H9 (cell line): ENCODE results near the gene ZMYND8. TPM values are rescaled to one million over a fixed set of nuclear protein-coding genes. Genes with fewer than 3 reads are reported as not detected.
A peak's percentile ranks its signal among the peaks of the same experiment; 100 is the strongest.

Experiments used
- DNase-seq: peaks from one replicate; pipeline ENCODE4 v3.0.0-alpha.2; 2017
- H2AFZ ChIP-seq: one replicate; pipeline ENCODE4 v1.6.1; 2013; ENCODE audit warnings: mild to moderate bottlenecking, low read length, control low read depth, moderate library complexity
- H2AK5ac ChIP-seq: 2 replicates; pipeline ENCODE4 v1.6.1; 2013; ENCODE audit warnings: low read length, control low read depth, mixed read lengths; ENCODE audit not compliant: insufficient read length
- H2BK120ac ChIP-seq: one replicate; pipeline ENCODE4 v1.6.1; 2013; ENCODE audit warnings: low read depth, mild to moderate bottlenecking, low read length, control low read depth, inconsistent platforms; ENCODE audit not compliant: poor library complexity, severe bottlenecking
- H2BK12ac ChIP-seq: 2 replicates; pipeline ENCODE4 v1.6.1; 2013; ENCODE audit warnings: low read length, control low read depth, mixed read lengths, low read depth; ENCODE audit not compliant: insufficient read length
- H2BK15ac ChIP-seq: 2 replicates; pipeline ENCODE4 v1.6.1; 2013; ENCODE audit warnings: low read depth, low read length, control low read depth
- H2BK20ac ChIP-seq: one replicate; pipeline ENCODE4 v1.6.1; 2013; ENCODE audit warnings: low read depth, mild to moderate bottlenecking, low read length, control low read depth, inconsistent platforms; ENCODE audit not compliant: poor library complexity, severe bottlenecking
- H2BK5ac ChIP-seq: 2 replicates; pipeline ENCODE4 v1.6.1; 2013; ENCODE audit warnings: low read length, control low read depth, mixed read lengths; ENCODE audit not compliant: insufficient read length
- H3K14ac ChIP-seq: 2 replicates; pipeline ENCODE4 v1.6.1; 2013; ENCODE audit warnings: low read length, control low read depth; ENCODE audit not compliant: insufficient read depth
- H3K18ac ChIP-seq: 2 replicates; pipeline ENCODE4 v1.6.1; 2013; ENCODE audit warnings: low read depth, mild to moderate bottlenecking, mixed read lengths, low read length, control low read depth; ENCODE audit not compliant: insufficient read length
- H3K23ac ChIP-seq: 2 replicates; pipeline ENCODE4 v1.6.1; 2013; ENCODE audit warnings: low read length, control low read depth, mixed read lengths, low read depth; ENCODE audit not compliant: insufficient read length
- H3K23me2 ChIP-seq: 2 replicates; pipeline ENCODE4 v1.6.1; 2013; ENCODE audit warnings: low read depth, mild to moderate bottlenecking, mixed read lengths, low read length, control low read depth; ENCODE audit not compliant: insufficient read length, poor library complexity, severe bottlenecking
- H3K27ac ChIP-seq: 2 replicates; pipeline ENCODE4 v1.5.1; 2013; ENCODE audit warnings: low read length, control low read depth, mixed read lengths, low read depth; ENCODE audit not compliant: insufficient read length
- H3K27me3 ChIP-seq: 2 replicates; pipeline ENCODE4 v1.6.1; 2013; ENCODE audit warnings: low read length, control low read depth, inconsistent platforms; ENCODE audit not compliant: insufficient read depth
- H3K4ac ChIP-seq: 2 replicates; pipeline ENCODE4 v1.6.1; 2013; ENCODE audit warnings: low read depth, mild to moderate bottlenecking, control low read depth, inconsistent platforms, low read length, moderate library complexity
- H3K4me1 ChIP-seq: 2 replicates; pipeline ENCODE4 v1.6.1; 2013; ENCODE audit warnings: low read length, control low read depth, inconsistent platforms; ENCODE audit not compliant: insufficient read depth
- H3K4me2 ChIP-seq: 2 replicates; pipeline ENCODE4 v1.6.1; 2013; ENCODE audit warnings: low read length, control low read depth, mixed read lengths; ENCODE audit not compliant: insufficient read length, insufficient read depth
- H3K56ac ChIP-seq: 2 replicates; pipeline ENCODE4 v1.6.1; 2013; ENCODE audit warnings: low read depth, mild to moderate bottlenecking, mixed read lengths, low read length, control low read depth; ENCODE audit not compliant: insufficient read length
- H3K79me1 ChIP-seq: 2 replicates; pipeline ENCODE4 v1.6.1; 2013; ENCODE audit warnings: low read depth, mild to moderate bottlenecking, moderate library complexity, low read length, control low read depth, inconsistent platforms; ENCODE audit not compliant: insufficient read depth, poor library complexity, severe bottlenecking
- H3K79me2 ChIP-seq: 2 replicates; pipeline ENCODE4 v1.6.1; 2013; ENCODE audit warnings: low read length, control low read depth, inconsistent platforms; ENCODE audit not compliant: insufficient read depth
- H3K9ac ChIP-seq: 2 replicates; pipeline ENCODE4 v1.6.1; 2013; ENCODE audit warnings: low read length, control low read depth, mixed read lengths; ENCODE audit not compliant: insufficient read length; ENCODE audit errors: extremely low read depth
- H3K9me3 ChIP-seq: one replicate; pipeline ENCODE4 v1.6.1; 2013; ENCODE audit warnings: low read depth, low read length, inconsistent platforms; ENCODE audit not compliant: control insufficient read depth
- H3T11ph ChIP-seq: one replicate; pipeline ENCODE4 v1.6.1; 2013; ENCODE audit warnings: mild to moderate bottlenecking, low read length, control low read depth, inconsistent platforms
- H4K20me1 ChIP-seq: one replicate; pipeline ENCODE4 v1.6.1; 2013; ENCODE audit not compliant: control insufficient read depth, insufficient read length, insufficient read depth
- H4K5ac ChIP-seq: 2 replicates; pipeline ENCODE4 v1.6.1; 2013; ENCODE audit warnings: low read depth, mild to moderate bottlenecking, mixed read lengths, low read length, control low read depth; ENCODE audit not compliant: insufficient read length
- H4K8ac ChIP-seq: replicated peaks from 2 replicates; pipeline ENCODE4 v1.6.1; 2013; ENCODE audit warnings: low read length, control low read depth, mixed read lengths, low read depth; ENCODE audit not compliant: insufficient read length
- H4K91ac ChIP-seq: 2 replicates; pipeline ENCODE4 v1.6.1; 2013; ENCODE audit warnings: low read depth, mild to moderate bottlenecking, moderate library complexity, mixed read lengths, low read length, control low read depth; ENCODE audit not compliant: insufficient read length
- H3K27ac Mint-ChIP-seq, 3 experiments: 2 replicates in 2 of 3; 3 replicates in 1 of 3; pipeline ENCODE4 v1.8.0; 2020 to 2021; ENCODE audit warnings: mixed read lengths in 3 of 3, mild to moderate bottlenecking in 1 of 3, moderate library complexity in 1 of 3
- H3K27me3 Mint-ChIP-seq: 2 replicates; pipeline ENCODE4 v1.8.0; 2021; ENCODE audit warnings: low read depth, mild to moderate bottlenecking, moderate library complexity, mixed read lengths
- H3K36me3 Mint-ChIP-seq, 3 experiments: 2 replicates in 2 of 3; 3 replicates in 1 of 3; pipeline ENCODE4 v1.8.0; 2020 to 2021; ENCODE audit warnings: low read depth in 3 of 3, mixed read lengths in 3 of 3; ENCODE audit not compliant: insufficient read depth in 1 of 3
- H3K4me1 Mint-ChIP-seq, 2 experiments: 2 replicates each; pipeline ENCODE4 v1.8.0; 2020; ENCODE audit warnings: mixed read lengths in 2 of 2
- H3K4me3 Mint-ChIP-seq, 2 experiments: 2 replicates in 1 of 2; 3 replicates in 1 of 2; pipeline ENCODE4 v1.8.0; 2020 to 2021; ENCODE audit warnings: mild to moderate bottlenecking in 2 of 2, mixed read lengths in 2 of 2, moderate library complexity in 1 of 2
- H3K9me3 Mint-ChIP-seq, 2 experiments: 2 replicates in 1 of 2; 3 replicates in 1 of 2; pipeline ENCODE4 v1.8.0; 2020; ENCODE audit warnings: mild to moderate bottlenecking in 2 of 2, mixed read lengths in 2 of 2, moderate library complexity in 1 of 2
- CTCF ChIP-seq: fragments of 200-600 bp; sonication (generic); conservative IDR thresholded peaks from 3 replicates; pipeline ENCODE4 v1.8.0; 2021; ENCODE audit warnings: antibody characterized with exemption, mild to moderate bottlenecking
- WGBS: extraction: QIAGEN DNeasy Blood & Tissue Kit; methylation state at CpG from one replicate; pipeline ENCODE4 v1.1.7; 2013; ENCODE audit warnings: missing lambda C conversion rate, low lambda C conversion rate, mixed read lengths; ENCODE audit not compliant: insufficient read length; ENCODE audit errors: extremely low coverage; 5-methylcytosine and 5-hydroxymethylcytosine counted together
- total RNA-seq: library from RNA; stranded (reverse); gene quantifications from 2 replicates; pipeline ENCODE4 v1.2.1, GENCODE V29; 2021

ZMYND8 gene
- total RNA-seq, 1 experiment from 2014 or later: 158 TPM

GRCh38 chr20:47310729-47311128 lies 45.8 kb downstream of the ZMYND8 start:
- no peak overlapping the region for H2BK20ac ChIP-seq
- H3K9ac ChIP-seq: no peak overlapping the region
- H3K79me2 ChIP-seq: peaks cover 44% of the 10 kb centered on the region; the same call in 1 of the 2 replicates
- H3K4me1 Mint-ChIP-seq: peaks cover 48 to 54% of the 10 kb centered on the region in 2 experiments
- H2BK12ac ChIP-seq: no peak overlapping the region
- H3K9me3 Mint-ChIP-seq: no peaks in the 10 kb centered on the region
- H3T11ph ChIP-seq: no peak overlapping the region
- no peak overlapping the region for H3K23ac ChIP-seq
- H3K27me3 ChIP-seq: no peaks in the 10 kb centered on the region
- H3K9me3 ChIP-seq: no peaks in the 10 kb centered on the region
- no peak for TF ChIP-seq CTCF
- H3K23me2 ChIP-seq: no peaks in the 10 kb centered on the region
- H3K27ac Mint-ChIP-seq: peak overlapping the region; percentile 40 to 96 (median 53); a peak in 6 of 7 replicates
- no peak overlapping the region for H3K4me2 ChIP-seq
- no peak overlapping the region for H4K8ac ChIP-seq
- WGBS: no CpG with 5 or more reads among the region's 8 CpGs
- H2AK5ac ChIP-seq: no peak overlapping the region
- H3K27ac ChIP-seq: no peak overlapping the region
- no peak overlapping the region for H3K14ac ChIP-seq
- DNase-seq: no peak
- no peak overlapping the region for H2BK120ac ChIP-seq
- peak overlapping the region; percentile 49 for H3K18ac ChIP-seq
- no peak overlapping the region for H2BK15ac ChIP-seq
- H4K5ac ChIP-seq: no peak overlapping the region
- no peak overlapping the region for H4K91ac ChIP-seq
- peaks cover 20% of the 10 kb centered on the region for H3K79me1 ChIP-seq
- no peaks in the 10 kb centered on the region; the same call in 1 of the 2 replicates for H3K27me3 Mint-ChIP-seq
- no peak overlapping the region for H3K56ac ChIP-seq
- H2AFZ ChIP-seq: no peak overlapping the region
- no peaks in the 10 kb centered on the region for H4K20me1 ChIP-seq
- H3K4me3 Mint-ChIP-seq: no peak overlapping the region
- peaks cover 25 to 73% (median 47%) of the 10 kb centered on the region in 3 experiments for H3K36me3 Mint-ChIP-seq
- no peak overlapping the region for H2BK5ac ChIP-seq
- H3K4me1 ChIP-seq: peaks cover 20% of the 10 kb centered on the region
- H3K4ac ChIP-seq: no peak overlapping the region
